Measurements from ENCODE around the gene EFNA2. TPM values are rescaled to one million over a fixed set of nuclear protein-coding genes. Genes with fewer than 3 reads are reported as not detected.

EFNA2 gene
- total and polyA plus RNA-seq, 2 of the 4 experiments (the other 2 are of a cell fraction) = not detected

DNA sequence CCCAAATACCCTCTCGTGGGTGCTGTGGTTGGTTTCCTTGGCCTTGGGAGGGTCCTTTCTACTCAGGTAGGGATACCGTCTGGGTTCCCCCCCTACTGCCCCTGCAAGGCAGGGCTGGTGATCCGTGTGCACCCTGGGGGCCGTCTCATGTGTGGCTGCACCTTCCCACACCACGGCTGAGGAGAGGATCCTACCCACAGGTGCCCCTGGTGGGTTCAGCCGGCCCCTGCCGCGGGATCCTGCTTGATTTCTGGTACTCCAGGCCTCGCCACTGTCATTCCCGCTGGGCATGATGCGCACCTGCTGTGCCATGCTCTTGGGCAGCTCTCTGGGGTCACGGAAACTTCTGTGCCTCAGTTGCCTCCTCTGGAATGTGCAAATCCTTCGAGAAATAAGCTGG is 30.8 kb downstream of the EFNA2 start:
- POLR2A ChIA-PET (ENCODE audit: unreplicated experiment) = no interaction called here

More for the DNA sequence above, 30.8 kb downstream of the EFNA2 start:
- Histone ChIP-seq H3K9me3 (ENCODE audit: control insufficient read depth, insufficient read depth, low read length) (no peaks in the 10 kb centered on the region), H3K9ac (ENCODE audit: low read depth, low read length) (no peak overlapping the region), H3K14ac (replicated peaks; ENCODE audit: low read depth, low read length) (no peak overlapping the region), H2AK5ac (ENCODE audit: low read depth, low read length) (no peak overlapping the region), H3K4me3 (ENCODE audit: insufficient read depth, low read depth, low read length) (no peak overlapping the region), H4K91ac (ENCODE audit: insufficient read depth, low read depth, low read length) (no peak overlapping the region), H2BK120ac (ENCODE audit: low read depth, low read length) (no peak overlapping the region), H2BK5ac (ENCODE audit: low read depth, low read length, poor library complexity, severe bottlenecking) (no peak overlapping the region), H3K18ac (ENCODE audit: low read depth, low read length) (no peak overlapping the region), H2BK15ac (ENCODE audit: low read depth, low read length) (no peak overlapping the region), H3K23ac (ENCODE audit: low read depth, low read length) (no peak overlapping the region), H3K4ac (ENCODE audit: low read depth, low read length) (no peak overlapping the region), H4K5ac (ENCODE audit: low read depth, low read length) (no peak overlapping the region), H3K27me3 (ENCODE audit: control insufficient read depth, insufficient read depth, low read length) (peaks cover 40% of the 10 kb centered on the region), H2BK20ac (ENCODE audit: low read depth, low read length) (no peak overlapping the region), H2AFZ (replicated peaks; ENCODE audit: low read length, poor library complexity) (peak overlapping the region; percentile 73), H3K4me1 (ENCODE audit: control insufficient read depth, insufficient read depth, low read length) (no peaks in the 10 kb centered on the region; the same call in 1 of the 2 replicates), H3K56ac (ENCODE audit: extremely low read depth, insufficient read depth, low read length) (no peak overlapping the region), H3K79me1 (ENCODE audit: low read depth in 1 of 2, low read length in 2 of 2) (no peaks in the 10 kb centered on the region), H4K8ac (ENCODE audit: low read depth in 2 of 2, low read length in 2 of 2) (no peak overlapping the region), H3K36me3 (ENCODE audit: control insufficient read depth, insufficient read depth, low read length) (no peaks in the 10 kb centered on the region), H2AK9ac (replicated peaks; ENCODE audit: low read depth, low read length, poor library complexity) (peak overlapping the region; percentile 81), H3K4me2 (ENCODE audit: low read depth, low read length) (no peak overlapping the region), H3K27ac (ENCODE audit: insufficient read depth, low read length) (no peak overlapping the region), H3K9me1 (ENCODE audit: insufficient read depth, low read length) (no peaks in the 10 kb centered on the region), H4K20me1 (ENCODE audit: insufficient read depth, low read length) (no peaks in the 10 kb centered on the region; the same call in 1 of the 2 replicates)
- dilution Hi-C loops (cut with HindIII; ENCODE audit: low sequenced_read_pairs, unreplicated experiment) = no loop called here
- no TSS peak for BruUV-seq (replicated peaks)
- no peak for ATAC-seq (ENCODE audit: low read depth)
- in situ Hi-C loops (cut with MboI; ENCODE audit: low sequenced_read_pairs) = no loop called here
- intact Hi-C loops (cut with micrococcal nuclease) = no loop called here
- CTCF ChIA-PET = interaction anchor here (1.2 kb wide), 1 partner anchor 10 kb away, joined by 6 read pairs; no protein-coding TSS in a partner anchor
- DNase-seq = no peak
- 75% methylated on average over 4 of the region's 13 CpGs; no CpG with 5 or more reads in 1 of the 2 experiments for whole genome bisulfite sequencing, 2 experiments (ENCODE audit: extremely low coverage in 2 of 2, insufficient read length in 1 of 2)
- TF ChIP-seq, protein P1, sequence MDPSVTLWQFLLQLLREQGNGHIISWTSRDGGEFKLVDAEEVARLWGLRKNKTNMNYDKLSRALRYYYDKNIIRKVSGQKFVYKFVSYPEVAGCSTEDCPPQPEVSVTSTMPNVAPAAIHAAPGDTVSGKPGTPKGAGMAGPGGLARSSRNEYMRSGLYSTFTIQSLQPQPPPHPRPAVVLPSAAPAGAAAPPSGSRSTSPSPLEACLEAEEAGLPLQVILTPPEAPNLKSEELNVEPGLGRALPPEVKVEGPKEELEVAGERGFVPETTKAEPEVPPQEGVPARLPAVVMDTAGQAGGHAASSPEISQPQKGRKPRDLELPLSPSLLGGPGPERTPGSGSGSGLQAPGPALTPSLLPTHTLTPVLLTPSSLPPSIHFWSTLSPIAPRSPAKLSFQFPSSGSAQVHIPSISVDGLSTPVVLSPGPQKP (IDR thresholded peaks at IDR 0.05; ENCODE audit: borderline replicate concordance, low read depth, low read length) = no peak
- TF ChIP-seq CEBPB (IDR thresholded peaks at IDR 0.05; ENCODE audit: low read depth, low read length) (no peak), RAD21 (IDR thresholded peaks at IDR 0.05; ENCODE audit: low read length) (no peak), RCOR1 (IDR thresholded peaks at IDR 0.05; ENCODE audit: insufficient replicate concordance, low read length) (no peak), NFE2L2 (IDR thresholded peaks at IDR 0.05; ENCODE audit: low read depth, low read length) (no peak), CHD1 (IDR thresholded peaks at IDR 0.05; ENCODE audit: low read depth, low read length) (no peak), MAZ (IDR thresholded peaks at IDR 0.05; ENCODE audit: borderline replicate concordance, low read depth, low read length) (no peak), RFX5 (IDR thresholded peaks at IDR 0.05; ENCODE audit: low read depth, low read length) (no peak), SMC3 (IDR thresholded peaks at IDR 0.05; ENCODE audit: low read depth, low read length) (no peak), POLR2A (IDR thresholded peaks at IDR 0.05; ENCODE audit: low read depth, low read length) (no peak), MAFK (IDR thresholded peaks at IDR 0.05; ENCODE audit: low read depth, low read length) (no peak), BHLHE40 (IDR thresholded peaks at IDR 0.05; ENCODE audit: low read depth, low read length) (no peak), MXI1 (IDR thresholded peaks at IDR 0.05; ENCODE audit: borderline replicate concordance, low read depth, low read length) (no peak), FOS (IDR thresholded peaks at IDR 0.05; ENCODE audit: low read depth, low read length) (no peak)
- TF ChIP-seq, protein P2, sequence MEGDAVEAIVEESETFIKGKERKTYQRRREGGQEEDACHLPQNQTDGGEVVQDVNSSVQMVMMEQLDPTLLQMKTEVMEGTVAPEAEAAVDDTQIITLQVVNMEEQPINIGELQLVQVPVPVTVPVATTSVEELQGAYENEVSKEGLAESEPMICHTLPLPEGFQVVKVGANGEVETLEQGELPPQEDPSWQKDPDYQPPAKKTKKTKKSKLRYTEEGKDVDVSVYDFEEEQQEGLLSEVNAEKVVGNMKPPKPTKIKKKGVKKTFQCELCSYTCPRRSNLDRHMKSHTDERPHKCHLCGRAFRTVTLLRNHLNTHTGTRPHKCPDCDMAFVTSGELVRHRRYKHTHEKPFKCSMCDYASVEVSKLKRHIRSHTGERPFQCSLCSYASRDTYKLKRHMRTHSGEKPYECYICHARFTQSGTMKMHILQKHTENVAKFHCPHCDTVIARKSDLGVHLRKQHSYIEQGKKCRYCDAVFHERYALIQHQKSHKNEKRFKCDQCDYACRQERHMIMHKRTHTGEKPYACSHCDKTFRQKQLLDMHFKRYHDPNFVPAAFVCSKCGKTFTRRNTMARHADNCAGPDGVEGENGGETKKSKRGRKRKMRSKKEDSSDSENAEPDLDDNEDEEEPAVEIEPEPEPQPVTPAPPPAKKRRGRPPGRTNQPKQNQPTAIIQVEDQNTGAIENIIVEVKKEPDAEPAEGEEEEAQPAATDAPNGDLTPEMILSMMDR (conservative IDR thresholded peaks at IDR 0.05; ENCODE audit: low read depth, low read length) = no peak
- TF ChIP-seq, protein P3, sequence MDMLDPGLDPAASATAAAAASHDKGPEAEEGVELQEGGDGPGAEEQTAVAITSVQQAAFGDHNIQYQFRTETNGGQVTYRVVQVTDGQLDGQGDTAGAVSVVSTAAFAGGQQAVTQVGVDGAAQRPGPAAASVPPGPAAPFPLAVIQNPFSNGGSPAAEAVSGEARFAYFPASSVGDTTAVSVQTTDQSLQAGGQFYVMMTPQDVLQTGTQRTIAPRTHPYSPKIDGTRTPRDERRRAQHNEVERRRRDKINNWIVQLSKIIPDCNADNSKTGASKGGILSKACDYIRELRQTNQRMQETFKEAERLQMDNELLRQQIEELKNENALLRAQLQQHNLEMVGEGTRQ (IDR thresholded peaks at IDR 0.05; ENCODE audit: low read depth, low read length) = no peak

Data from IMR-90 (cell line).